Measurements from ENCODE around the gene FAM161B.
"Not testable (repeated sequence)": the region's sequence is repeated elsewhere in the genome, so short reads cannot be mapped to it uniquely, and the experiment has no call there.

The FAM161B gene

GRCh38 chr14:73924337-73924736, 25.6 kb downstream of the FAM161B start:
- no peak for DNase-seq (ENCODE audit: low read depth in 1 of 2, low spot score in 1 of 2)
- no peak overlapping the region for H3K4me3 ChIP-seq (replicated peaks; ENCODE audit: insufficient read depth, low read length)
- TF ChIP-seq POLR2AphosphoS5 (IDR thresholded peaks at IDR 0.05; ENCODE audit: low read depth): no peak
- no peak for TF ChIP-seq CTCF (IDR thresholded peaks at IDR 0.05; ENCODE audit: insufficient read depth, low read length)
- no peak for TF ChIP-seq SPI1 (IDR thresholded peaks at IDR 0.05; ENCODE audit: borderline replicate concordance, low read depth)
- no peak for TF ChIP-seq REST (IDR thresholded peaks at IDR 0.05; ENCODE audit: insufficient replicate concordance, low read depth)
- H3K27me3 ChIP-seq (ENCODE audit: insufficient read depth, poor library complexity, severe bottlenecking): no peaks in the 10 kb centered on the region
- no peak overlapping the region for H3K27ac ChIP-seq (replicated peaks)

GRCh38 chr14:73919457-73919856, 30.4 kb downstream of the FAM161B start:
- not testable (repeated sequence) for H3K4me3 ChIP-seq (replicated peaks; ENCODE audit: insufficient read depth, low read length); H3K27ac ChIP-seq (replicated peaks); H3K27me3 ChIP-seq (ENCODE audit: insufficient read depth, poor library complexity, severe bottlenecking); DNase-seq (ENCODE audit: low read depth in 1 of 2, low spot score in 1 of 2)

GRCh38 chr14:73916324-73916723, 33.6 kb downstream of the FAM161B start:
- Histone ChIP-seq H3K27ac (replicated peaks) (no peak overlapping the region), H3K27me3 (ENCODE audit: insufficient read depth, poor library complexity, severe bottlenecking) (no peaks in the 10 kb centered on the region), H3K4me3 (replicated peaks; ENCODE audit: insufficient read depth, low read length) (no peak overlapping the region)
- no peak for DNase-seq (ENCODE audit: low read depth in 1 of 2, low spot score in 1 of 2)
- TF ChIP-seq CTCF (IDR thresholded peaks at IDR 0.05; ENCODE audit: insufficient read depth, low read length): no peak

- H3K4me3 ChIP-seq (replicated peaks; ENCODE audit: insufficient read depth, low read length): no peak overlapping the region
- no peak for TF ChIP-seq GABPA (IDR thresholded peaks at IDR 0.05; ENCODE audit: low read depth)
- no peak for TF ChIP-seq SPI1 (IDR thresholded peaks at IDR 0.05; ENCODE audit: borderline replicate concordance, low read depth)
- TF ChIP-seq REST (IDR thresholded peaks at IDR 0.05; ENCODE audit: insufficient replicate concordance, low read depth): no peak
- TF ChIP-seq CTCF (IDR thresholded peaks at IDR 0.05; ENCODE audit: insufficient read depth, low read length): no peak
- TF ChIP-seq POLR2AphosphoS5 (IDR thresholded peaks at IDR 0.05; ENCODE audit: low read depth): no peak
- no peaks in the 10 kb centered on the region for H3K27me3 ChIP-seq (ENCODE audit: insufficient read depth, poor library complexity, severe bottlenecking)
- no peak overlapping the region for H3K27ac ChIP-seq (replicated peaks)
- no peak for DNase-seq (ENCODE audit: low read depth in 1 of 2, low spot score in 1 of 2)
Observed at GRCh38 chr14:73913256-73913655, 36.6 kb downstream of the FAM161B start.

Measured in HL-60 (cell line).